Epithelial cell of esophagus (primary cell): Measurements from ENCODE around the gene CORO2B.
A peak's percentile ranks its signal among the peaks of the same experiment; 100 is the strongest.

Experiments used
- DNase-seq: peaks from one replicate; pipeline ENCODE4 v3.0.0; 2010; ENCODE audit warnings: low read depth
- H3K4me3 ChIP-seq: 2 replicates; pipeline ENCODE4 v1.5.1; 2011; ENCODE audit warnings: mild to moderate bottlenecking, low read length, control low read depth
- TF ChIP-seq, protein P1 (sequence below): IDR thresholded peaks from 2 replicates; pipeline ENCODE4 v1.5.1; 2011; ENCODE audit warnings: low read depth, mild to moderate bottlenecking, low read length, control low read depth, inconsistent platforms; ENCODE audit not compliant: insufficient read depth; ENCODE audit errors: missing control alignments

CORO2B gene

DNA sequence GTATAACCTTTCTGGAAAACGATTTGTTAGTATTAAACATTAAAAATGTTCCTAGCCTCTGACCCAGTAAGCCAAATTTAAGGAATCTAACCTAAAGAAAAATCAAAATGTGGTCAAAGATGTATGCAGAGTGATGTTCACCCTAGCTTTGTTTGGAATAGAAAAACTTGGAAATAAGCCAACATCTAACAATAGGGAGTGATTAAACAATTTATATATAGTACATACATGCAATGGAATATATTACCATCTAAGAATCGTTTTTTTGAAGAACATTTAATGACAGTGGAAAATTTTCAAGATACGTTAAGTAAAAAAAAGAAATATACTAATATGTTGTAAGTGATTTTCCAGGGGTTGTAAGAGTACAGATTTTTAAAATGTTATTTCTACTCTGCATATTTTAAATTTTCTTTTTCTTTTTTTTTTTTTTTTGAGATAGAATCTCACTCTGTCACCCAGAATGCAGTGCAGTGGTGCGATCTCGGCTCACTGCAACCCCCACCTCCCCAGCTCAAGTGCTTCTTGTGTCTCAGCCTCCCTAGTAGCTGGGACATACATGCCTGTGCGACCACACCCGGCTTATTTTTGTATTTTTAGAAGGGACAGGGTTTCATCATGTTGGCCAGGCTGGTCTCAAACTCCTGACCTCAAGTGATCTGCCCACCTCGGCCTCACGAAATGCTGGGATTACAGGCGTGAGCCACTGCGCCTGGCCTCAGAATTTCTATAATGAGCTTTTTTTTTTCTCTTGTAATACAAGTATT is 187.0 kb downstream of the CORO2B start:
- TF ChIP-seq, protein P1, sequence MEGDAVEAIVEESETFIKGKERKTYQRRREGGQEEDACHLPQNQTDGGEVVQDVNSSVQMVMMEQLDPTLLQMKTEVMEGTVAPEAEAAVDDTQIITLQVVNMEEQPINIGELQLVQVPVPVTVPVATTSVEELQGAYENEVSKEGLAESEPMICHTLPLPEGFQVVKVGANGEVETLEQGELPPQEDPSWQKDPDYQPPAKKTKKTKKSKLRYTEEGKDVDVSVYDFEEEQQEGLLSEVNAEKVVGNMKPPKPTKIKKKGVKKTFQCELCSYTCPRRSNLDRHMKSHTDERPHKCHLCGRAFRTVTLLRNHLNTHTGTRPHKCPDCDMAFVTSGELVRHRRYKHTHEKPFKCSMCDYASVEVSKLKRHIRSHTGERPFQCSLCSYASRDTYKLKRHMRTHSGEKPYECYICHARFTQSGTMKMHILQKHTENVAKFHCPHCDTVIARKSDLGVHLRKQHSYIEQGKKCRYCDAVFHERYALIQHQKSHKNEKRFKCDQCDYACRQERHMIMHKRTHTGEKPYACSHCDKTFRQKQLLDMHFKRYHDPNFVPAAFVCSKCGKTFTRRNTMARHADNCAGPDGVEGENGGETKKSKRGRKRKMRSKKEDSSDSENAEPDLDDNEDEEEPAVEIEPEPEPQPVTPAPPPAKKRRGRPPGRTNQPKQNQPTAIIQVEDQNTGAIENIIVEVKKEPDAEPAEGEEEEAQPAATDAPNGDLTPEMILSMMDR: no peak
- no peak overlapping the region for H3K4me3 ChIP-seq
- no peak for DNase-seq

DNA sequence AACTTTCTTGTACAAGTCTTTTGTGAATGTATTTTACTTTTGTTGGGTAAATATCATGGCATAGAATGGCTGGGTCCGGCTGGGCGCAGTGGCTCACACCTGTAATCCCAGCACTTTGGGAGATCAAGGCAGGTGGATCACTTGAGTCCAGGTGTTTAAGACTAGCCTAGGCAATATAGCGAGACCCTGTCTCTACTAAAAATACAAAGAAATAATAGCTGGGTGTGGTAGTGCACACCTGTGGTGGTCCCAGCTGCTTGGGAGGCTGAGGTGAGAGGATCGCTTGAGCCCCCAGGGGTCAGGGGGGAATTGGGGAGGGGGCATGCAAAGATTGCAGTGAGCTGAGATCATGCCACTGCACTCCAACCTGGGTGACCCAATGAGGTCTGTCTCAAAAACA is 189.0 kb downstream of the CORO2B start:
- H3K4me3 ChIP-seq: no peak overlapping the region
- TF ChIP-seq, protein P1: no peak
- no peak for DNase-seq

DNA sequence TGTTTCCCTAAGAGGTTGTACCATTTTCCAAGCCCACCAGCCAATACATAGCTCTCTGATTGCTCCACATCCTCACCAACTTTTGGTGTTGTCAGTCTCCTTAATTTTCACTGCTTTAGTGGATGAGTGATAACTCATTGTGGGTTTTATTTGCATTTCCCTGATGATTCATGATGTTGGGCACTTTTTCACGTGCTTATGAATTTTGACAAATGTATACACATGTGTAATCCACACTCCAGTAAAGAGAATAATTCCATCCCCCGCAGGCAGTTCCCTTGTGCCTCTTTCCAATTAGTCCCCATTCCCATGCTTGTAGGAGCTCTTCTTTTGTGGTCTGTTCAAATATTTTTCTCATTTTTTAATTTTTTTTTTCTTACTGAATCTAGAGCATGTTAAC is 189.5 kb downstream of the CORO2B start:
- TF ChIP-seq, protein P1: no peak
- DNase-seq: peak; percentile 78
- H3K4me3 ChIP-seq: no peak overlapping the region

DNA sequence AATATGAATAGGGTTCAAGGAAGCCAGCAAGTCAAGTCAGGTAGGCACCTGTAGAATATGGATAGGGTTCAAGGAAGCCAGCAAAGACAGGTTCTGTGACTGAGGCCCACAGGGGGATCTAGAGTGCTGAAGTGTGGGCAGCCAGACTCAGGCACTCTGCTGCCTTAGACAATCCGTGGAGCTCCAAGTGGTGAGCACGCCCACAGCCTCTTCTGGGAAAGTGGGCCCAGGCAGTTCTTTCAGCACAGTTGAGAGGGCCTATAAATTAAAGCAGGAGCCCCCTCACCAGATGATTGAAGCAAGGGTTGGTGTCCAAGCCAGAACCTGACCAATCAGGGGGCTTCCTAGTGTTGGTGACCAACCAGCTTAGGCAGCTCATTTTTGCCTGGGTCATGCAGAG is 190.9 kb downstream of the CORO2B start:
- no peak overlapping the region for H3K4me3 ChIP-seq
- TF ChIP-seq, protein P1: no peak
- no peak for DNase-seq

DNA sequence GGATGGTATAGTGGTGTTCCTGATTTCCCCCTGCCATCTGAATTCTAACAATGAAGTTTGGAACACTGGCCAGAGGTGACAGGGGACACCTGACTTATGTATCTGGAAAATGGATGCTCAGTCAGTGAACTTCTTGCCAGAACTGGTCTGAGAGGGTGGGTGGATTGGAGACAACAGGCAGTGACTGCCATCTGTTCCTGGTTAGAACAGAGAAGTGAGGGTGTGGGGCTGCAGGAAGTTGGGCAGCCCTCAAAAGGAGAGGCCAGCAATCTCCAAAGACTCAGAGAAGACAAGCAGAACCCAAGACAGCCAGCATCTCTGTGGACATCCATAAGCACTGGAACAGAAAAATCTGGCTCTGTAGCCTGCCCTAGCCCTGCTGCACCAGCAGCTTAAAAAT is 191.4 kb downstream of the CORO2B start:
- TF ChIP-seq, protein P1: no peak
- H3K4me3 ChIP-seq: no peak overlapping the region
- no peak for DNase-seq

DNA sequence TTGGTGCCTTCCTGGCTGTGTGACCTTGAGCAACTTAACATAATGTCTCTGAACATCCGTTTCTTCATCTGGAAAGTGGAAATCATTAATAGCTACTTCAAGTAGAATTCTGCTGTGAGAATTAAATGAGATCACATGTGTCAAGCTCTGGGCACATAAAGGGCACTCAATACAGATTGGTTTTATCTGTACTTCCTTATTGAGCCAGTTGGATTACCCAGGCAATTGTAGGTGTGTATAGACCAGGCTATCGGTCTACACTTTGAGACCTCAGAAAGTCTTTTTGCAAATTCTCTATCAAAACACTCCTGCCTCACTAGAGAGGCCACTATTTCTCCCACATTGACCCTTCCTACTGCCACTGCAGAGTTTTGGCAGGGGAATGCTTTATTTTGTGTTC is 194.2 kb downstream of the CORO2B start:
- no peak for DNase-seq
- H3K4me3 ChIP-seq: no peak overlapping the region
- TF ChIP-seq, protein P1: no peak

DNA sequence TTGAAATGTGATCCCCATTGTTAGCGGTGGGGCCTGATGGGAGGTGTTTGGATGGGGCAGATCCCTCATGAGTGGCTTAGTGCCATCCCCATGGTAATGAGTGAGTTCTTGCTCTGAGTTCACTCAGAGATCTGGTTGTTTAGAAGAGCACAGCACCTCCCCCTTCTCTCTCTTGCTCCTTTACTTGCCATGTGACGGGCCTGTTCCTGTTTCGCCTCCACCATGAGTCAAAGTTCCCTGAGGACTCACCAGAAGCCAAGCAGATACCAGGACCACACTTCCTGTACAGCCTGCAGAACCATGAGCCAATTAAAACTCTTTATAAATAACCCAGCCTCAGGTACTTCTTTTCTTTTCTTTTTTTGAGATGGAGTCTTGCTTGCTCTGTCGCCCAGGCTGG is 195.3 kb downstream of the CORO2B start:
- no peak overlapping the region for H3K4me3 ChIP-seq
- DNase-seq: no peak
- TF ChIP-seq, protein P1: no peak
